Limb (tissue), 2 donors: ENCODE data around the gene LRRC45.
A peak's percentile ranks its signal among the peaks of the same experiment; 100 is the strongest.
"Not testable (repeated sequence)": the region's sequence is repeated elsewhere in the genome, so short reads cannot be mapped to it uniquely, and the experiment has no call there.

ENCODE experiments used
- DNase-seq, 2 donors: peaks; one replicate each; pipeline ENCODE4 v3.0.0-alpha.2; 2016; ENCODE audit errors: extremely low spot score in 2 of 2

LRRC45 gene

GRCh38 chr17:82022981-82023446 lies at the start of gene LRRC45:
Gene LRRC45 (plus strand): TSS chr17:82023305. CDS start chr17:82023644, 339 bp downstream.
- peak; percentile 100 for DNase-seq

- no peak for DNase-seq
Measured at GRCh38 chr17:81973432-81973831, 49.7 kb upstream of the LRRC45 start.

- DNase-seq = no peak
Measured at GRCh38 chr17:81976332-81977210, 46.5 kb upstream of the LRRC45 start.

GRCh38 chr17:81977211-81977808 lies 45.8 kb upstream of the LRRC45 start, which contains the start of gene ASPSCR1:
Gene ASPSCR1 (plus strand): TSS chr17:81977629. CDS start chr17:81977647, 18 bp downstream.
- DNase-seq = peak; percentile 91 to 97

- DNase-seq = no peak
Measured at GRCh38 chr17:81978524-81979298, 44.4 kb upstream of the LRRC45 start.

- no peak for DNase-seq
Measured at GRCh38 chr17:81980122-81980521, 43.0 kb upstream of the LRRC45 start.

- no peak for DNase-seq
Measured at GRCh38 chr17:81980707-81981343, 42.3 kb upstream of the LRRC45 start.

- DNase-seq = not testable (repeated sequence)
Measured at GRCh38 chr17:81981511-81981910, 41.6 kb upstream of the LRRC45 start.

- no peak for DNase-seq
Measured at GRCh38 chr17:81983011-81983638, 40.0 kb upstream of the LRRC45 start.

- no peak for DNase-seq
Measured at GRCh38 chr17:81983639-81984373, 39.3 kb upstream of the LRRC45 start.

- DNase-seq = no peak
Measured at GRCh38 chr17:81984773-81985410, 38.2 kb upstream of the LRRC45 start.

- no peak for DNase-seq
Measured at GRCh38 chr17:81986606-81987005, 36.5 kb upstream of the LRRC45 start.

GRCh38 chr17:81987161-81987770 lies 35.8 kb upstream of the LRRC45 start:
- no peak for DNase-seq

GRCh38 chr17:81990836-81991683 lies 32.0 kb upstream of the LRRC45 start:
- no peak for DNase-seq

- peak in 1 of 2 donors; percentile 74 for DNase-seq
Measured at GRCh38 chr17:81991684-81992305, 31.3 kb upstream of the LRRC45 start.

GRCh38 chr17:81992306-81993102 lies 30.6 kb upstream of the LRRC45 start:
- DNase-seq = no peak
